Osteocyte (in vitro differentiated cells): ENCODE results near the gene MIA2. TPM values are rescaled to one million over a fixed set of nuclear protein-coding genes. Genes with fewer than 3 reads are reported as not detected.

Source experiments
- DNase-seq: peaks from one replicate; pipeline ENCODE4 v3.0.0; 2021; ENCODE audit warnings: mixed read lengths; ENCODE audit not compliant: unreplicated experiment; ENCODE audit errors: extremely low spot score
- H3K27ac Mint-ChIP-seq: one replicate; pipeline ENCODE4 v1.8.0; 2021; ENCODE audit warnings: mild to moderate bottlenecking, mixed read lengths; ENCODE audit not compliant: unreplicated experiment
- H3K27me3 Mint-ChIP-seq: one replicate; pipeline ENCODE4 v1.8.0; 2021; ENCODE audit warnings: mixed read lengths; ENCODE audit not compliant: unreplicated experiment
- H3K36me3 Mint-ChIP-seq: one replicate; pipeline ENCODE4 v1.8.0; 2021; ENCODE audit warnings: mixed read lengths; ENCODE audit not compliant: unreplicated experiment
- H3K4me1 Mint-ChIP-seq: one replicate; pipeline ENCODE4 v1.8.0; 2021; ENCODE audit warnings: mixed read lengths; ENCODE audit not compliant: unreplicated experiment
- H3K4me3 Mint-ChIP-seq: one replicate; pipeline ENCODE4 v1.8.0; 2021; ENCODE audit warnings: mild to moderate bottlenecking, moderate library complexity, mixed read lengths; ENCODE audit not compliant: unreplicated experiment
- H3K9me3 Mint-ChIP-seq: one replicate; pipeline ENCODE4 v1.8.0; 2021; ENCODE audit warnings: mixed read lengths; ENCODE audit not compliant: unreplicated experiment
- CTCF ChIP-seq: fragments of 200-600 bp; sonication (generic); IDR thresholded peaks from 2 replicates; pipeline ENCODE4 v1.5.0; 2021; ENCODE audit warnings: antibody characterized with exemption, mild to moderate bottlenecking, moderate library complexity
- total RNA-seq: library from RNA; stranded (reverse); gene quantifications from 2 replicates; pipeline ENCODE4 v1.2.1, GENCODE V29; 2021

MIA2 gene
- total RNA-seq, 1 donor from 2014 or later: 22.5 TPM

- H3K4me3 Mint-ChIP-seq: no peak overlapping the region
- no peak for DNase-seq
- no peaks in the 10 kb centered on the region for H3K27me3 Mint-ChIP-seq
- no peak overlapping the region for H3K27ac Mint-ChIP-seq
- no peaks in the 10 kb centered on the region for H3K36me3 Mint-ChIP-seq
- TF ChIP-seq CTCF: no peak
- no peaks in the 10 kb centered on the region for H3K9me3 Mint-ChIP-seq
- peaks cover 18% of the 10 kb centered on the region for H3K4me1 Mint-ChIP-seq
Measured at GRCh38 chr14:39435241-39435640, 201.5 kb downstream of the MIA2 start.

Other genes with a start within 250 kb of the MIA2 start
- 159 and 169 TPM in 2 replicates for gene SEC23A, start 130.7 kb upstream of the MIA2 start, total RNA-seq
- gene GEMIN2, start 119.6 kb upstream of the MIA2 start, total RNA-seq: 13.2 and 14.9 TPM in 2 replicates
- gene TRAPPC6B, start 63.6 kb upstream of the MIA2 start, total RNA-seq: 29.7 and 29.8 TPM in 2 replicates
- 53.0 and 66.1 TPM in 2 replicates for gene PNN, start 58.7 kb upstream of the MIA2 start, total RNA-seq
- gene FBXO33, start 198.5 kb downstream of the MIA2 start, total RNA-seq: 9.8 and 10.0 TPM in 2 replicates